DMS 273 (cell line): ENCODE data around the gene PSMD6.

Experiments
- DNase-seq: peaks from one replicate; lab custom pipeline; 2025; ENCODE audit not compliant: unreplicated experiment; lab: John Stamatoyannopoulos, UW

PSMD6 gene

DNA sequence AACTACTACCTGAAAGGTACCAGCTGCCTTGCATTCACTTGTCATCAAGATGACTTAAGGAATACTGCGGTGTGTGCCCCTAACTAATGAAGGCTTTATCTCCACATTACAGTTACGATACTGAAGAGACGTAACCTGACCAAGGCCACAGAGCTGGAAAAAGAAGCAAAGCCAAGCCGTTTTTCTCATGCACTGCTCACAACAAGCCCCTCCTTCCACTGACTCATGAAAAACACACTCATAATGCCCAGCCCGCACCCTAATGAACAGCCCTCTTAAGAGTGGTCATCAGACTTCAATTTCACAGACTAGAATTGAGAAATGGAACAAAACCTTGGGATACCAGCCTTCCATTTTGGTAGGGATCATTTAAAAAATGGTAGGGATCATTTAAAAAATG, 11.6 kb downstream of the PSMD6 start:
- DNase-seq, result no peak

DNA sequence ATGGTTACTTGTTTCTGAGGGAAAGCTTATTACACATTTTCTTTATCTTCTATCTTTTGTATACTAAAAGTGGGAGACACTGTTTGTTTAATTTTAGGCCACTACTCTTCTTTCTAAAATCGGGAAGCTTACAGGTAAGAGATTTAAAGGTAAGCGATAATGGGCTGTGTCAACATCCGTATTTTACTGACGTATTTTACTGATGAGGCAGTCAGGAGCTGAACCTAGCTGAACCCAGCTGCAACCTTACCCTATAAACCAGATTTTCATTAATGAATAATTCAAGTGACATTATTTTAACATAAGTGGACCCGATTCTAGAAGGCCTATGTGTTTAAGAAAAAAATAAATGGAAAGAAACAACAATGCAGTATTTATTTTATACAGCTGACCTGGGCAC, 13.1 kb downstream of the PSMD6 start:
- DNase-seq, result no peak

DNA sequence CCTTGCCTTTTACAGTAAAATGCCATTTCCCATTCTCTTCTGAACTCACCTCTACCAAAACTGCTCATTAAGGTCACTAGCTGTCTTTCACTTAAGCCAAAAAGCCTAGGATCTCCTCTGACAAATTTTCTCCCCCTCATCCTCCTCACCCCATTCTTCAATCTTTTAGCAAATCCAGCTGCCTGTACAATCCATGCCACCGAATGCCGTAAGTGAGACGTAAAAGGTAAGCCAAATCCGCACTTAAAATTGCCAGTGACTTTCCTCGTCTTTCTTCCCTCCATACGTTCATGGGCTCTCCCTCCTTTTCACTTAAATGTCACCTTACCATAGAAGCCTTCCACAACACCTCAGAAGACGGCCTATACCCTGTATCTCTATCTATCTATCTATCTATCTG, 13.8 kb downstream of the PSMD6 start:
- DNase-seq, result no peak

DNA sequence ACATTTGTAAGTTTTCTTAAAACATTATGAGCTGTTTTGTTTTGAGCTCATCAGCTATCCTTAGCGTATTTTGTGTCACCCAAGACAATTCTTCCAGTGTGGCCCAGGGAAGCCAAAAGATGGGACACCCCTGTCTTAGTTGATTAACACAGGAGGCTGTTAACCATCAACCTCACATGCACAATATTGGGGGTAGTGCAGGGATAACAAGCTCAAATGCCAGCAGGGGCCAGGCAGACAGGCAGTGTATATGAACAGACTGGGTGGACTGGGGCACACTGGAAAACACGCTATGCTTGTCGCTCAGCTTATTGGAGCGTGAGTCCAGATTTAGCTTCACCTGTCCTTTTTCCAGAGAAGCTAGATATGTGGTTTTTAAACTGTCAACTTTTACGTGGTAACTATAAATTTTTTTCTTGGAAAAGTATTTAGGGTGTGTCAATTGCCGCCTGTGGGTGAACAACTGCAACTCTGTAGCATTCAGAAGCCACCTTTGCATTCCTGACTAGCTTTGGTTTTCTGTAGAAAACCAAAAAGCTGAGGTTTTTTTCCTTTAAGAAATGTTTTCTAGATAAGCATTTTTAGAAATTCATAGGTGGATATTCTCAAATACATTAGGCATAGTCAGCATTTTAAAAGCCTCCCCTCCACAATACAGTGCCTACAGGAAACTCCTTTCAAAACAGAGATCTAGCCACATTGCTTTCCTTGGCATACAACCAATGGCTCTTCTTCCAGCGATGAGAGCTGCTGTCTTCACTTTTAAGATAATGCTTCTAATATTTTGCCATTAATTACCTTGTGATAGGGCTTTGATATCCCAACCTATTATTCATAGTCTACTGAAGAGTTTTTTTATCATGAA, 14.6 kb downstream of the PSMD6 start:
- DNase-seq, result no peak

DNA sequence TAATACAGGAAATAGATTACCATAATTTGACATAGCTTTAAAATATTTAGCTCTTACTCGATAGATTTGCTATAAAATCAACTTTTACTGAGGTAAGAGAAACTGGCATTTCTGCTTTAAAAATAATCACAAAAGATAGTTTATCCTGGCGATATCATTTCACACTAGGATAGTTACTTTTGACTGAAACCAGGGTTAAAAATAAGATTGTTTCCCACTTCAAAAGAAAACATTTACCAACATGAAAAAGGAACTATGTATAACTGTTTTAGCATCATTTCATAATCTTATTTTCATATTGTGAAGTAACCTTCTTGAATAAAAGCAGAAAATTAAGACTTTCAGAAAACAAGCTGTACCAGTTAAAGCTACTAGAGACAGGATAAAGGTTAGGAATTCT, 15.3 kb downstream of the PSMD6 start:
- DNase-seq, result no peak

DNA sequence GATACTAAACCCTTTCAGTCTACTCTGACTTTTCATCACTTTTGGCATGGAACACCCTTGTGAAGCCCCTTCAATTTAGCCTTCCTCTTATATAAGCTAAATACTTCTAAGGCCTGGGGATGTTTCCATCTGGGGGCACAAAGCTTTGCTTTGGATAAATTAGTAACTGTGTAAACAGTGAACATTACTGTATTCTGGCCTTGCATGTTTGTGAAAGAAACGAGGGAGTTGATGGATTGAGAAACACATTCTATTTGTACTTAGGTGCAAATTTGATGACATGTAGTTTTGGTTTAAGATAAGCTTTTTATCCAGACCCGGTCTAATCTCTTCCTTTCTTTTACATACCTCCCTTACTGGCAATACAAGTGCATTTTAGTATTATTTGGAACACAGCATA, 19.7 kb downstream of the PSMD6 start:
- no peak for DNase-seq

DNA sequence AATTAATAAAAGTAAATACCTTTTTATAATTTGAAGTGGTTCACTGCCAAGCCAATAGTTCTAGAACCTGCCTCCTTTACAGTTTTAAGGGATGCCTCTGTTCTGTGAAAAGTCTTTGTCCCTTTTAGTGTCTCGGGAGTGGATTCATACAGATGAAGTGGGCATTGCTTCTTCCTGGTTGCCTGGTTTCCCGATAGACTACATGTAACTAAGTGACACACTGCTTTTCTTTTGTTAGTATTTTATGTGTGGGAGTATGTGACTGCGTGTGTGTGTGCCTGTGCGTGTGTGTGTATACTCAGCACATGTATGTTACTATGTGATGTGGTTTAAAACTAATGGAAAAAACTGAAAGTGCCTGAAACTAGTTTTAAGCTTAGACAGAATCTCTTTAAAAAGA, 21.1 kb downstream of the PSMD6 start:
- no peak for DNase-seq

DNA sequence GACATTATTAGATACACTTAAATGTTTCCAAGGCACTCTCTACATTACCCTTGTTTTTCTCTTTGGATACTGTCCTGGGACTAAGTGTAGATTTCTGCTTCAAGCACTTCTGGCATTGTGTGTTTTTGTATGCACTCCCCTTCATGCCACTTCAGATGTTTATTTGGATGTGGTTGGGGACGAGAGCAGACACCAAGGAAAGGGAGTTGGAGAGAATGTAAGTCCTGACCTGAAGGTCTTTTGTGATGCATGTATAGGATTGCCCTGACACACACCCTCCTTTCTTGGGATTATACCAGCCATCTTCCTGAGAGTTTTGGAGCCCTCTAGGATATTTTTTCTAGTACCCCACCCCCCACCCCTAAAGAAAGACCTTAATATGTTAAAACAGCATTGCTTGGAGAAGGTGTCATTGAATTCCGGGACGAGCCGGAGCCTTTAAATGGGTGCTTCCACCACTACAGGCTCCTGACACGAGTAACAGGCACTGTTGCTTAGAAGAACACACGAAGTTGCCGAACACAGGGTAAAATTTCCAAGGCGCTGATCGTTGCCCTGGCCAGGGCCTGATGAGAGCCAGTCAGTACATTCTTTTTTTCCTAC, 22.7 kb downstream of the PSMD6 start:
- no peak for DNase-seq

DNA sequence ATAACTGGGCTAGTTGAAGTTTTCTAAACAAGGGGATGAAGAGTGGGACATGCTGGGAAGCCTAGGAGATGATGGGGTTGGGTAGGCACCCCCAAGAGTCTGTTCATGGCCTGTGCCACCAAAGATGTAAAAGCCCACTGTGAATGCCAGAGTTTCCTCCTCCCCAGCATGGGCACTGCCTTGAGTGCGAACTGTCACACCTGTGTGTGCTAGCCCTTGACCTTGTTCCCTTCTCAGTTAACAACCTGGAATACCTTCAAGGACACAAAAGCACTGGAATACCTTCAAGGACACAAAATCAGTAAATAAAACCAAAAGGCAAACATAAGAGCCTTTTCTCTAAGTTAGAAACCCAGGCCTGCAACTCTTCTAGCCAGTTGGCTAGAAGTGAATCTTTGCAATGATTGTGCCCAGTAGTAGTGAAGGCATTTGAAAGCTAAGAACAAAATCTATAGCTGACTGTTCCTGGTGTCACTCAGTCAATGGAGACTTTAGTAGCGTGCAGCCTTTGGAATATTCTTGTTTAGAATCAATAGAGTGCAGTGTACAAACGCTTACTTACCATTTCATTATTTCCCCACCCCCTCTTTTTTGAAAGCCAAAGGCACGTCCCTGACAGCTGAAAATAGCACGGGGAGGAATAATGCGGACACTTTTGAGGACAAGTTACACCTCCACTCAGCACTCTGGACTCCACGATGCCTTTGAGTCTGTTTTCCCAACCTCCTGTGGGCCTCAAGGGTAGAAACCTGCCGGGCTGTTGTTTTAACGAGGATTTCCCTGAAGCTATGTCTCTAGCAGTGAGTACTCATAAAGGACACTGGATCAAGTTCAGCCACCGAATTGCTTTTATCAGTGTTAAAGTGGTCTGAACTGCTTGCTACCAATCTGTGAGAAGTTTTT, 24.2 kb downstream of the PSMD6 start:
- DNase-seq, result no peak

DNA sequence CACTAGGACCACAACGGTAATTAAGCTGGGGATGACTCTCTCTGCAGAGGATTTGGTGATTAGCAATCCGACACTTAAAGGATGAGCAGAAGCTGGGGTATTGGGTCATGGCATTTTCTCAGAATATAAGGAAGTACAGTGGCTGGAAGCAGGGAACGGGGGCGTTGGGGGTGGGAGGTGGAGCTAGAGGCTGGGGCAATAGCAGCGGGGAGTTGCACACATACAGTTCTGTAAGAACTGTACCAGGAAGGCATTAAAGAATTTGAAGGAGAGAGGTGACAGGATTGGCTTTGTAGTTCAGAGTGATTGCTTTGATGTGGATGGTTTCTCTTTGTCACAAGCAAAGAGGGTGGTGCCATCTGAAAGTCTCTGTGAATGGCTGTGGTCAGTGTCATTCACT, 28.2 kb downstream of the PSMD6 start:
- DNase-seq, result no peak

DNA sequence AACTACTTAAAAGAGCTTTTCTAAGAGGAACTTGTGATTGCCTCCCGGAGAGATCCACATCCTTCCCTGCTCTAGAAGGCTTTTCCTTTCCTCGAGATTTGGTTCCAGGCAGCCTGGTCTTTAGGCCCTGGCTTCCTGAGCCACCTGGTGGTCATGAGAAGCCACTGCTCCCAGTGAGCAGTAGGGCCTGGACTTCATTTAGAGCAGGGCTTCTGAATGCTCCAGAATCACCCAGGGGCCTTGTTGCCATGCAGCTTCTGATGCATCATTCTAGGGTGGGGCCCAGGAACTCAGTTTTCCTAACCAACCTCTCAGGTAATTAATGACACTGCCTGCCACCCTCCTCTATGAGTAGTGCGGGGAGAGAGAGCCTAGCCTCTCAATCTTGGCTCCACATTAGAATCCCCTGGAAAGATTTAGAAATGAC, 29.6 kb downstream of the PSMD6 start:
- DNase-seq, result peak; percentile 79

DNA sequence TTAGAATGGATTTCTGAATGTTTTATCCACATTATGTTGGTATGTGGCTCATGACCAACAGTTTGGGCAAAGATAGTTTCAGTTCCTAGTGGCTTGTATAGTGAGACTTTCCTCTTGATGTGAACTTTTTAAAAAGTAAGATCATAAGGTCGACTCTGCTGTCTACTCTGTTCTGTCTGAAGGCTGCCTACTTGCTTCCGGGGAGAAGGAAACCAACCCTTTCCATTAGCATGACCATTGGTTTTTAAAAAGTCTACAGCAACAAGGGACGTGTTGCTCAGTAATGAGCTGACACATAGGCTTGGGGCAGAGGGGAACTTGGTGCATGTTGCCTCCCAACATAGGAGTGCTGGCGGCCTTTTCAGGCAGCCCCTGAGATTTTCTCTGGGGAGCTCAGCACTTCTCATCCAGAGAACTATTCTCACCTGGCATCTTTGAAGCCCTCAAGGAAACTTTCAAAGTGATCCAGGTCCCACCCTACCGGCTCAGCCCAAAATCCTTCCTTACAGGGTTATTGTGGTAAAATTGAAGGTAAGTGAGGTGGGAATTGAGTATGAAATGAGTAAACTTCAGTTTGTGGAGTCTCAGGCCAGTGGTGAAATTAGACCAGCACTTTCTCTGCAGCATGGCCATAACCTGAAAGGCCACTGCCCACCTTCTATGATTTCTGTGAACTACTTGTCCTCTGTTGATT, 30.6 kb downstream of the PSMD6 start:
- DNase-seq, result no peak

DNA sequence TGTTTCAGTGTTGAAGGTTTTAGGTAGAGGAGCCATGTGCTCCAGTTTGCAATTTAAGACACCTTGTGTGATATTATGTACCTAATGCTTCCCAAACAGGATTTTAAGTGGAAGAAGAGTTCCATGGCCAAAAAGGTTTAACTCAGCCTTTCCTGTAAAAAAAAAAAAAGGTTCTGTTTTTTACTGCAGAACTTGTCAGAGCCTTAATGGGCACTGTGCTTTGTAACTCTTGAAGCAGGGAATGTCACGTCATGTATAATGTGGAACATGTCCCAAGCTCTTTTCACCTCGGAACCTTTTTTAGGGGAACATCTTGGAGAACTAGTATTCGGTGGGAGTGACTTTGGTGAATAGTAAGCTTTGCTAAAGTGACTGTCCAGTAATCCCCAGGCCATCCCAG, 31.6 kb downstream of the PSMD6 start:
- no peak for DNase-seq

DNA sequence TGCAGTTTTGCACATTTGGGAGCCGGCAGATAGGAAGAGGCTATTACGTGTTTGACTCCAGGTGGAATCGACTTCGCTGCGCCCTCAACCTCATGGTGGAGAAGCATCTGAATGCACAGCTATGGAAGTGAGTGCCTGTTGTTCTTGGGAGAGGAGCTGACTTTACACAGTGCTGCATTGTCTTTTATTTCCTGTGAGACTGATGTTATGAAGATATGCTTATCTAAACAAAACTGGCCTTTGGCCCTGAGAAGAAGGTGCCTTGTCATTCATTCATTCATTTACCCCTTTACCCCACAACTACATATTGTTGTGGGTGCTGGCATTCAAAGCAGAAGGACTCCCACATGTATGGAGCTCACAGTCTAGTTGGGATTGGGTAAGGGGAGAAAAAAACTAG, 32.6 kb downstream of the PSMD6 start:
- no peak for DNase-seq

DNA sequence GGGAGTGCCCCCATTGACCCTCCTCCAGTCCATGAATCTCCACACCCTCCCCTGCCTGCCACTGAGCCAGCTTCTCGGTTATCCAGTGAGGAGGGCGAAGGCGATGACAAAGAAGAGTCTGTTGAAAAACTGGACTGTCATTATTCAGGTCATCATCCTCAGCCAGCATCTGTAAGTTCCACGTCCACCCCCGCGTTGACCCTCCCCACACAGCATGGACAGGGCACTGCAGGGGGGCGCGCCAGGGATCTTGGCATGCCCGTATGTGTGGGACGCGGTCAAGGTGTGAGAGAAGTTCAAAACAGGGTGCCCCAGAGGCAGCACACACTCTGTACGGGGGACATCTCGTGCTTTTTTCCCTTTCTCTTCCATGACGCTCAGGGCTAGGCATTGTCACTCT, 33.1 kb downstream of the PSMD6 start:
- DNase-seq, result no peak

DNA sequence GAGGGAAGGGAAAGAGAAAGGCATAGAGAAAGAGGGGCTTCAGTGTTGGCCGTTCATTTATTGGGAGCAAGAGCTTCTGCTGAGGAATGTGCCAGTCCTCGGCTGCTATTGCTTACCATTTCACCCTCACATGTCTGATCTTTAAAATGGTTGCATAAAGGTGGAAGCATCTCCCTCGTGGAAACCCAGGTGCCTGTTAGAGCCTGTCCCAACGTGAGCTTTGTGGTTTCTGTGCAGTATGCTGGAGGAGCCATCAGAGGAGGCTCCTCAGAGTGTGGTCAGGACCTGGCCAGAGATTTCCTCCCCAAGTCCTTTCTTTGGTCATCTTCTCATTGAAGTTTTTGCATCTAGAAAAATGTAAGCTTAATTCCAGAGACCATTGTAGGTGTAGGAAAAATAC, 34.4 kb downstream of the PSMD6 start:
- no peak for DNase-seq

DNA sequence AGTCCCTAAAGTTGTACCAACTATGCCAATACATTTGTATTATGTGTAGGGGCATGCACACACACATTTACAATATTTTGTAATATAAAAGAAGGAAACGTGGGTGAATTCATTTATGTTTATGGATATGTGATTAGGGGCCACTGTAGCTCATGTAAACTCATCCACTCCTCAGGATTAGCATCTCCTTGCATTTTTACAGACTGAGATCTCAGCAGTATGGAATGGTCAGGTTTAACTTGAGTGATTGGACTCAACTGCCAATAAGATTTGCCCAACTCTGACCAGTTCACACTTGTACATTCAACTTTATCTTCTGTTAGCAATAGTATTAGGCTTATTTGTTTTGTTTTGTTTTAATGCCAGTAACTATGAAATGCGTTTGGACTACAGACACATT, 36.5 kb downstream of the PSMD6 start:
- no peak for DNase-seq

DNA sequence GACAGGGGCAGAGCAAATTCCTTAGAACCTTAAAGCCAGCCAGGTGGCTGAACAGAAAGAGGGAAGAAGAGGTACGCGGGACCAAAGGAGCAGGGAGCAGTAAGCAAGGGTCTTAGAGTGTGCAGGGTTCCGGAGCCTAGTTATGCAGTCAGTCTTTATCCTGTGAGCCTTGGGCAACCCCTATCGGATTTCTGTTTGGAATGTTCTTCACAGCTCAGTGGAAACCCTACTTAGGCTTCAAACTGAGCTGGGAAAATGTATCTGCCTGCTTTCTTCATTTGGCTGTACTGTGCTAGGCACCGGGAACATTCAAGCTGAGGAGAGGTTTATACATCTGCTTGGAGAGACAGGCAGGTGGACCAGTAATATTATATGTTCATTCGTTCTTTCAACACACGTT, 37.1 kb downstream of the PSMD6 start:
- DNase-seq, result no peak

DNA sequence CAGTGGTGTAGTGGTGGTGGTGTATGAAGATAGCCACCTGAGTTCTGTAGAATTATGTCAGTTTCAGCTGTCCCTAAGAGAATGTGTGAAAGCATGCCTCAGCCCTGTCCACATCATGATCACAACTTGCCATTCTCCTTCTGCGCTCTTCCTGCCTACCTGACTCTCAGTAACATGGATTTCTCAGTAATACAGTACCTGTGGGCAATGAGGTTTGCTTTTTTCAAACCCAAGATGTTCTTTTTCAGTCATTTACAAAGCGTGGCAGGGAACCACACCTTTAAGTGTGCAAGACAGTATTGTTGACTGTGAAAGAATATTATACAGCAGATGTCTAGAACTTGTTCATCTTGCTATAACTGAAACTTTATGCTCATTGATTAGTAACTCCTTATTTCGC, 38.9 kb downstream of the PSMD6 start:
- DNase-seq, result no peak

DNA sequence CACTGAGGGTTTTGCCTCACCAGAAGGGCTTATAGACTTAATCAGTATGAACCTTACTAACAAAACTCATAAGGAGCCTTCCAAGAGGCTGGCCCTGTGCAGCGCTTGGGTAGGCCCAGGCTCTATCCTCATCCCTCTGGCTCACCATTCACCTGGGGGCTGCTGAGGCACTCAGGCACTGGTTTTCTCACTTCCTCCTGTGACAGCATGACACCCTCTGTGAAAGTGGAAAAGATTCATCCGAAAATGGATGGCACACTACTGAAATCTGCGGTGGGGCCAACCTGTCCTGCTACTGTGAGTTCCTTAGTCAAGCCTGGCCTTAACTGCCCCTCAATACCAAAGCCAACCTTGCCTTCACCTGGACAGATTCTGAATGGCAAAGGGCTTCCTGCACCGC, 41.3 kb downstream of the PSMD6 start:
- DNase-seq, result no peak

DNA sequence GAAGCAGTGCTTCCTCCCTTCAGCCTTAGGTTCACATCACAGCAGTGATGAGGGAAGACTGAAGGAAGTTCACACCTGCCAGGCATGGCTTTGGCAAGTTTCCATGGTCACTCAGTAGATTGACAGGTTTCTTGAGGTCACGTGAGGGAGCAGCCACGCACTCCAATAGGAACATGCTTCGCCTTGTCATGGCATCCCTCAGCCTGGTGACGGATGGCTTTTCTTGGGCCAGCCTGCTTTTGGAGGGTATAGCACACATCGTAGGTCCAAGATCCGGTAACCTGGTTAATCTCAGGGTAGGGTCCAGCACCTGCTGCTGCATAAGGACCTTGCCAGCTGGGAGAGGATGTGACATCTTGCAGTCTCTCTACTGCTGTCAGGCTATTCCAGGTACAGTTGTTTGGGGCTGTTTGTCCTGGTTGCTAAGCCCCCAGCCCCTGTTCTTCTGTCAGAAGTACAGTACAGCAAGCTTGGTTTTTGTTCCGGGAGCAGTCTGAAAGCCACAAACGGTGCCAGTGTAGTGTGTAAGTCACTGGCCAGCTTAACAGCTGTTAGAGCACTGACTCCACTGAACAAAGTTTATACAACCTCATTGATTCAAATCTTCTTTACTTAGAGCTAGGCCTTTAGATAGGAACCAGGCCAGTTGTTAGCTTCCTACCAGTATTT, 42.3 kb downstream of the PSMD6 start:
- DNase-seq, result no peak
